HEK293T (cell line): ENCODE data around the gene RPS29.

Experiments used
- CTCF ChIA-PET: fragments of 350-600 bp; formaldehyde crosslinking; extraction: SDS; loops from one replicate; lab custom pipeline; 2021; ENCODE audit warnings: antibody characterized with exemption, inconsistent platforms; lab: Yijun Ruan, JAX
- POLR2A ChIA-PET: fragments of 350-600 bp; formaldehyde crosslinking; extraction: SDS; loops from one replicate; lab custom pipeline; 2020; ENCODE audit warnings: antibody characterized with exemption, inconsistent platforms; lab: Yijun Ruan, JAX
- DNase-seq: peaks from one replicate; pipeline ENCODE4 v3.0.0; 2012; ENCODE audit warnings: mixed read lengths; ENCODE audit errors: extremely low spot score
- ARNT ChIP-seq: fragments of 450-650 bp; IDR thresholded peaks from 2 replicates; pipeline ENCODE4 v1.6.1; 2017; ENCODE audit warnings: mild to moderate bottlenecking
- BHLHE40 ChIP-seq: fragments of 450-650 bp; IDR thresholded peaks from 2 replicates; pipeline ENCODE4 v1.6.1; 2016; ENCODE audit warnings: mild to moderate bottlenecking, moderate library complexity, borderline replicate concordance
- CTBP1 ChIP-seq: fragments of 450-650 bp; IDR thresholded peaks from 2 replicates; pipeline ENCODE4 v1.6.1; 2016; ENCODE audit warnings: borderline replicate concordance
- ELF4 ChIP-seq: fragments of 450-650 bp; IDR thresholded peaks from 2 replicates; pipeline ENCODE4 v1.6.1; 2017; ENCODE audit warnings: antibody characterized with exemption
- FOXA1 ChIP-seq: fragments of 450-650 bp; IDR thresholded peaks from 2 replicates; pipeline ENCODE4 v1.6.1; 2016; ENCODE audit warnings: mild to moderate bottlenecking
- FOXK2 ChIP-seq: fragments of 450-650 bp; IDR thresholded peaks from 2 replicates; pipeline ENCODE4 v1.6.1; 2016; ENCODE audit warnings: mild to moderate bottlenecking
- FOXM1 ChIP-seq: fragments of 450-650 bp; IDR thresholded peaks from 2 replicates; pipeline ENCODE4 v1.6.1; 2017; ENCODE audit warnings: mild to moderate bottlenecking, borderline replicate concordance
- HDGF ChIP-seq: fragments of 450-650 bp; IDR thresholded peaks from 2 replicates; pipeline ENCODE4 v1.6.1; 2017; ENCODE audit warnings: antibody characterized with exemption, borderline replicate concordance
- L3MBTL2 ChIP-seq: fragments of 450-650 bp; conservative IDR thresholded peaks from 2 replicates; pipeline ENCODE4 v1.6.1; 2016; ENCODE audit warnings: mild to moderate bottlenecking
- LEF1 ChIP-seq: fragments of 450-650 bp; IDR thresholded peaks from 2 replicates; pipeline ENCODE4 v1.6.1; 2017; ENCODE audit warnings: mild to moderate bottlenecking, borderline replicate concordance
- NFRKB ChIP-seq: fragments of 450-650 bp; IDR thresholded peaks from 2 replicates; pipeline ENCODE4 v1.6.1; 2016; ENCODE audit warnings: mild to moderate bottlenecking, moderate library complexity
- PKNOX1 ChIP-seq: fragments of 450-650 bp; IDR thresholded peaks from 2 replicates; pipeline ENCODE4 v1.6.1; 2016
- SP1 ChIP-seq: fragments of 450-650 bp; IDR thresholded peaks from 2 replicates; pipeline ENCODE4 v1.6.1; 2017
- SUZ12 ChIP-seq: fragments of 450-650 bp; IDR thresholded peaks from 2 replicates; pipeline ENCODE4 v1.6.1; 2016; ENCODE audit warnings: mild to moderate bottlenecking
- TARDBP ChIP-seq: fragments of 450-650 bp; IDR thresholded peaks from 2 replicates; pipeline ENCODE4 v1.6.1; 2016
- ZNF384 ChIP-seq: fragments of 450-650 bp; IDR thresholded peaks from 2 replicates; pipeline ENCODE4 v1.6.1; 2016

Gene RPS29

GRCh38 chr14:49549881-49550280 is 36.3 kb downstream of the RPS29 start:
- no peak for TF ChIP-seq L3MBTL2
- TF ChIP-seq NFRKB: no peak
- TF ChIP-seq BHLHE40: no peak
- DNase-seq: no peak
- POLR2A ChIA-PET: interaction anchor here (0.9 to 1.2 kb wide), 2 partner anchors 17 to 36 kb away, joined by 3 to 4 read pairs; partner anchors contain the start of gene RPS29
- CTCF ChIA-PET: interaction anchor here (0.5 to 2.3 kb wide), 2 partner anchors 82 to 88 kb away, joined by 3 to 11 read pairs; no protein-coding TSS in a partner anchor

- TF ChIP-seq NFRKB (no peak), TARDBP (no peak), L3MBTL2 (no peak), FOXA1 (no peak), FOXK2 (no peak), PKNOX1 (no peak), ELF4 (no peak), BHLHE40 (no peak), HDGF (no peak), LEF1 (no peak), FOXM1 (no peak), SP1 (no peak), CTBP1 (no peak), ARNT (no peak), ZNF384 (no peak), SUZ12 (no peak)
- DNase-seq: no peak
- POLR2A ChIA-PET: interaction anchor here (1.2 kb wide), 1 partner anchor 37 kb away, joined by 4 read pairs; the partner anchor contains the start of gene RPS29
- CTCF ChIA-PET: interaction anchor here (2.3 kb wide), 1 partner anchor 88 kb away, joined by 11 read pairs; no protein-coding TSS in a partner anchor
Observed at GRCh38 chr14:49549446-49549845, 36.7 kb downstream of the RPS29 start.

- ChIA-PET CTCF (interaction anchor here (1.3 kb wide), 1 partner anchor 85 kb away, joined by 3 read pairs; no protein-coding TSS in a partner anchor), POLR2A (no interaction called here)
- TF ChIP-seq TARDBP (no peak), CTBP1 (no peak), ZNF384 (no peak), SUZ12 (no peak), NFRKB (no peak), SP1 (no peak), BHLHE40 (no peak), L3MBTL2 (no peak), ELF4 (no peak), LEF1 (no peak), FOXA1 (no peak), PKNOX1 (no peak), FOXM1 (no peak)
- DNase-seq: no peak
Observed at GRCh38 chr14:49546766-49547165, 39.4 kb downstream of the RPS29 start.

- DNase-seq: no peak
- TF ChIP-seq L3MBTL2 (no peak), FOXK2 (no peak), HDGF (no peak), FOXA1 (no peak), FOXM1 (no peak), ELF4 (no peak), NFRKB (no peak), PKNOX1 (no peak), CTBP1 (no peak), ARNT (no peak), ZNF384 (no peak), SP1 (no peak), LEF1 (no peak), SUZ12 (no peak), TARDBP (no peak), BHLHE40 (no peak)
- CTCF ChIA-PET: no interaction called here
- POLR2A ChIA-PET: no interaction called here
Observed at GRCh38 chr14:49545716-49546115, 40.5 kb downstream of the RPS29 start.

- ChIA-PET CTCF (no interaction called here), POLR2A (no interaction called here)
- TF ChIP-seq PKNOX1: no peak
- TF ChIP-seq LEF1: no peak
- TF ChIP-seq ARNT: no peak
- TF ChIP-seq NFRKB: no peak
- TF ChIP-seq FOXK2: no peak
- no peak for DNase-seq
Observed at GRCh38 chr14:49545071-49545470, 41.1 kb downstream of the RPS29 start.

- POLR2A ChIA-PET: no interaction called here
- CTCF ChIA-PET: no interaction called here
Observed at GRCh38 chr14:49541049-49541448, 45.1 kb downstream of the RPS29 start.

More at GRCh38 chr14:49541049-49541448, 45.1 kb downstream of the RPS29 start:
- no peak for TF ChIP-seq FOXM1
- no peak for TF ChIP-seq HDGF
- no peak for TF ChIP-seq SP1
- TF ChIP-seq FOXA1: no peak
- no peak for TF ChIP-seq FOXK2
- no peak for TF ChIP-seq BHLHE40
- no peak for TF ChIP-seq LEF1
- TF ChIP-seq ELF4: no peak
- no peak for DNase-seq
